Putamen (tissue), 1 donor: Measurements from ENCODE around the gene KLHDC2.
A peak's percentile ranks its signal among the peaks of the same experiment; 100 is the strongest.
"Not testable (repeated sequence)": the region's sequence is repeated elsewhere in the genome, so short reads cannot be mapped to it uniquely, and the experiment has no call there.

Experiments
- DNase-seq: peaks from one replicate; pipeline ENCODE4 v3.0.0-alpha.2; 2016; ENCODE audit warnings: low spot score

Gene KLHDC2, protein sequence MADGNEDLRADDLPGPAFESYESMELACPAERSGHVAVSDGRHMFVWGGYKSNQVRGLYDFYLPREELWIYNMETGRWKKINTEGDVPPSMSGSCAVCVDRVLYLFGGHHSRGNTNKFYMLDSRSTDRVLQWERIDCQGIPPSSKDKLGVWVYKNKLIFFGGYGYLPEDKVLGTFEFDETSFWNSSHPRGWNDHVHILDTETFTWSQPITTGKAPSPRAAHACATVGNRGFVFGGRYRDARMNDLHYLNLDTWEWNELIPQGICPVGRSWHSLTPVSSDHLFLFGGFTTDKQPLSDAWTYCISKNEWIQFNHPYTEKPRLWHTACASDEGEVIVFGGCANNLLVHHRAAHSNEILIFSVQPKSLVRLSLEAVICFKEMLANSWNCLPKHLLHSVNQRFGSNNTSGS

DNA sequence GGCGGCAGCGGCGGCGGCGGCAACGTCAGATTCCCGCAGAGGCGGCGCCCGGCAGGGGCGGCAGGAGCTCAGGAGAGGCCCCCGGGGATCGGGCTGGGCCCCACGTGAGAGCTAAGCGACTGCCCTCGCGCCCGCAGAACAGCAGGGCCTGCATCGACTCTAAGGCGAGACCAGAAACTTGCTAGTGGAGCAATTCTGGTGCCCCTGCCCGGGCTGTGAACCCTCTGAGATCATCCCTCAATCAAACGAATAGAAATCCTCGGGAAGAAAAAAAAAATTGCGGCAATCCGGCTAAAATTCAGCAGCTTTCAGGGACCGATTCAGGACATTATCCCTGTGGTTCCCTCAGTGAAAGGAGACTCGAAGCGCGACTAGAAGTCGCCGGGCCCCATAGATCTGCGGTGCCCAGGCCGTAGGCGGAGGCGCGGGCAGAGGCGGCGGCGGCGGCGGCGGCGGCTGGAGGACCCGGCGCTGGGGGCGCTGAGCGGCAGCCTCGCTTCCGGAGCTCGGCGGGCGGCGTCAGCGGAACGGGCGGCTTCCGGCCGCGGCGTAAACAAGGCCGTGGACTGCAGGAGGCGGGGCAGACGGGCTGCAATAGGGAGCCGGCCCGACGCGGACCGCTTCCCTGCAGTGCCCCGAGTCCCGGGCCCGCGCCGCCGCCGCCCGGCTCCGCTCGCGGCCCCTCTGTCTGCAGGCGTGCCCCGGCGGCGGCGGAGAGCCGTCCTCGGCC lies at the start of gene KLHDC2:
TSS of gene KLHDC2 (plus strand) at position 583 of the 730 bp plus-strand sequence. CDS start 316 bp downstream, outside the sequence.
- peak; percentile 90 for DNase-seq

DNA sequence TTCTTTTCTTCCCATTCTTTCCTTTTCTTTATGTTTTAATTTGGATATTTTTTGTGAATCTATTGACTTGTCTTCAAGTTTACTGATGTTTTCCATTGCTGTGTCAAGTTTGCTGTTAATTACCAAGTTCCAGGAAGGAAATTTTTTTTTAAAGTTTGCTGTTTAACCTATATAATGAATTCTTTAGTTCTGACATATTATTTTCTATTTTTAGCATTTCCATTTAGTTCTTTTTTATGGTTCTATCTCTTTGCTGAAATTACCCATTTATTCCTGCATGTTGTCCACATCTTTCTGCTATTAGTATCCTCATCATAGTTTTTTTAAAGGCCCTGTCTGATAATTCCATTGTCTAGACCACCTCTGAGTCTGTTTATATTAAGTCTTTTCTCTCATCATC lies 47.2 kb upstream of the KLHDC2 start:
- DNase-seq = no peak

DNA sequence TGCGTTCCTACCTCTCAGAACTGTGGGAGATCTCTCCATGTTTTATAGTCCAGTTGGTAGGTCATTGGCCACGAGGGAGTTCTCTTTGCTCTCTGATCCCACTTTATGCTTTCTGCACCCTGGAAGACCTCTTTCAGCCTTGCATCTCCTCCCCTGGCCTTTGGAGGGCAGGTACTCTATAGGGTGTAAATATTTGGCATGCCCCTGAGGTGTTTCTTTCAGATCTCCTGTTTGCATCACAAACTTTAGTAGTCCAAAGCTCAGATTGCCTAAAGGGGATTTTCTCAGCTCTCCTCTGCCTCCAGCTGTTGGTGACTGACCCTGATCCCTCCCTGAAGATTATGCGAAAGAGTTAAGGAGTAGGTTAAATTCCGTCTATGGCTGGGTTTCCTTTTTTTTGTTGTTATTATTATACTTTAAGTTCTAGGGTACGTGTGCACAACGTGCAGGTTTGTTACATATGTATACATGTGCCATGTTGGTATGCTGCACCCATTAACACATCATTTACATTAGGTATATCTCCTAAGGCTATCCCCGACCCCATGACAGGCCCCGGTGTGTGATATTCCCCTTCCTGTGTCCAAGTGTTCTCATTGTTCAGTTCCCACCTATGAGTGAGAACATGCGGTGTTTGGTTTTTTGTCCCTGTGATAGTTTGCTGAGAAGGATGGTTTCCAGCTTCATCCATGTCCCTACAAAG lies 46.1 kb upstream of the KLHDC2 start:
- not testable (repeated sequence) for DNase-seq

DNA sequence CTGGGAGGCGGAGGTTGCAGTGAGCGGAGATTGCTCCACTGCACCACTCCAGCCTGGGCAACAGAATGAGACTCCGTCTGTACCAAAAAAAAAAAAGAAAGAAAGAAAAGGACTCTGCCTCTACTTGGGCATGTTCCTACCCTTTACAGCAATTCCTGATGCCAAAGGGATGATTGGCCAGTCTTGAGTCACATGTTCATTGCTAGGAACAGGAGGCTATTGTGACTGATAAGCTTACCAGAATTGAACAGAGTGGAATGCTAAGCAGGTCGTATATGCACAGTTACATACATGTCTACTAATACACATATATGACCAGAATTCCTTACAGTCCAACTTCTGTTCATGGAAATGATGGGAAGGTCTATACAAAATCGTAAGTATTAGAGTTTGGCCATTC lies 40.8 kb upstream of the KLHDC2 start:
- DNase-seq = no peak

DNA sequence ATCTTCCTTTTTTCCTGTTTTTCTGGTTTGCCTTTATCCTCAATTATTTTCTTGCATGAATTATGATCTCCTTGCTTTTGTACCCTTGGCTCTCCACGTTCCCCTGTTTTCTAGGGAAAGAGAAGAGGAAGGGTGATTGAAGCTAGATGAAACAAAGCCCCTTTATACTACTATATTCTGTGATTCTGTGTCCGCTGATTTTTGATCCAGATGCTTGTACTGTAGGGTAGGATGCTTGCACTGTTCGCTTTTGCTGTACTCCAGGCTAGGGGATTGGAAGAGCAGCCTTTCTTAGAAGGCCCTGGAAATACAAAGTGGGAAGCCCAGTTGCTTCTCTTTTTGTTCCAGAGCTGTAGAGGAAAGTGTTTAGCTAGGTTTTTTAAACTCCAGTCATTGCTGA lies 35.1 kb upstream of the KLHDC2 start:
- peak; percentile 30 for DNase-seq

DNA sequence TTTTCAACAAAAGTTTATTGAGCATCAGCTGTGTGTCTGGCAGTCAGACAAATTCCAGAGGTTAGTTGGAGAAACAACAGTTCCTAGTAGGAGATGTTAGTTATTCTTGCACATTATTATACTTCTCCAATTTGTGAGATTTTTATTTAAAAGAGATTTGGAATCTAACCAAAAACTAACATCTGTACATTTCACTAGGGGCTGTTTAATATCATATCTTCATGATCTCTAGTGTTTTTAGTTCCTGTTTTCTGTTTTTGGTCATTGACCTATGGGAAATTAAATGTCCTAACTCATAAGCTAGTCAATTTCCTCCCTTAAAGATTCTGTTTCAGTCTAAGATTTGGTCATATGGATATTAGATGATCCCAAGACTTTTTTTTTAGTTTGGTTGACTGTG lies 34.1 kb upstream of the KLHDC2 start:
- DNase-seq = no peak

DNA sequence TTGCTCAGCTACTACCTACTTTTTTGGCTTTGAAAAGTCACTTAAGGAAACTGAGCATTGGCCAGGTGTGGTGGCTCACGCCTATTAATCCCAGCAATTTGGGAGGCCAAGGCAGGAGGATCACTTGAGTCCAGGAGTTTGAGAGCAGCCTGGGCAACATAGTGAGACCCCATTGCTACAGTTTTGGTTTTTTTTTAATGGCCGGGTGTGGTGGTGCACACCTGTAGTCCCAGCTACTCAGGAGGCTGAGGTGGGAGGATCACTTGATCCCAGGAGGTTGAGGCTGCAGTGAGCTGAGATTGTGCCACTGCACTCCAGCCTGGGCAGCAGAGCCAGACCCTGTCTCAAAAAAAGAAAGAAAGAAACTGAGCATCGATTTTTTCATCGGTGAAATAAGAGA lies 32.3 kb upstream of the KLHDC2 start:
- DNase-seq = not testable (repeated sequence)

DNA sequence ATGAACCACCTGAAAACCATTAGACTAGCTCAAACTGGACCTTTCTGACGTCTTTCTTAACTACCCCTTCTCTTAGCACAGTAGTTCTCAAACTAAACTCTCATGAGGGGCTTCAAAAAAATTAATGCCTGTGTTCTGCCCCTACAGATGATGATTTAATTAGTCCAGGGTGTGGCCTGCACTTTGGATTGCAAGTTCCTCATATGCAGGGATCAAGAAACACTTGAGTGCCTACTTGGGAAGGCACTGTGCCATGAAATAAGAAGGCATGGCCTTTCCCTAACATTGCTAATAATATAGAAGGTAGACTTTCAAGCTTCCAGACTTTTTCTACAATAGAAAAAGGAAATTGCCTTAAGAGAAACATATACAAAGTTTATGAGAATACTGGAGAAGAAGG lies 22.8 kb upstream of the KLHDC2 start:
- DNase-seq = no peak

DNA sequence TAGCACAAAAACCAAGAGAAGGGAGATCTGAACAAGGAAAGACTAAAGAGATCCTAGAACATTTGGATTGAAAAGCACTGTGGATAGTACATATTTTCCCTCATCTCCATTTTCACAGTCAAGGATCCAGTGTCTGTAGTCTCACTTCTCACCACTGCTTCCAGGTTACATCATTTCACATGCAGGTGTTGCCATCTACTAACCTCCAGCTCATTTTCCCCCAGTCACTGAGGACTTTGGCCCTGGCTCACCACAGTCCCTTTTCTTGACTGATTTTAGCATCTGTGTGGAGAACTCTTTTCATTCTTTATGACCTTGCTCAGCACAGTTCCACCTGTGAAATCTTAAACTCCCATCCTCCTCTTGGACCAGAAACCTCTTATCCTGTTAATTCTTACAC lies 21.5 kb upstream of the KLHDC2 start:
- not testable (repeated sequence) for DNase-seq

DNA sequence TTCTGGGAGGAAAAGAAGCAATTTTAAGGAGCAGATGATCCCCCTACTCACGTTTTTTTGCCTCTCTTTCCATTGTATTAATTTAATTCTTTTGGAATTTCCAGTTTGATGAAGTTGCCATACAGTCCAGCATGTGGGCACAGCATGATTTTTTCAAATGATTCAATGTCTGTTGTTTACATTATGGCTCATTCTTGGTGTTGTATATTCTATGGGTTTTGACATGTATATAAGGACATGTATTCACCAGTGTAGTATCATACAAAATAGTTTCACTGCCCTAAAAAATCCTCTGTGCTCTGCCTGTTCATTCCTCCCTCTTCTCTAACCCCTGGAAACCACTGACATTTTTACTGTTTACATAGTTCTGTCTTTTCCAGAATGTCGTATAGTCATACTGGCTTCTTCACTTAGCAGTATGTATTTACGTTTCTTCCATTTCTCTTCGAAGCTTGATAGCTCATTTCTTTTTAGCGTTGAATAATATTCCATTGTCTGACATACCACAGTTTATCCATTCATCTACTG lies 13.3 kb upstream of the KLHDC2 start:
- no peak for DNase-seq

DNA sequence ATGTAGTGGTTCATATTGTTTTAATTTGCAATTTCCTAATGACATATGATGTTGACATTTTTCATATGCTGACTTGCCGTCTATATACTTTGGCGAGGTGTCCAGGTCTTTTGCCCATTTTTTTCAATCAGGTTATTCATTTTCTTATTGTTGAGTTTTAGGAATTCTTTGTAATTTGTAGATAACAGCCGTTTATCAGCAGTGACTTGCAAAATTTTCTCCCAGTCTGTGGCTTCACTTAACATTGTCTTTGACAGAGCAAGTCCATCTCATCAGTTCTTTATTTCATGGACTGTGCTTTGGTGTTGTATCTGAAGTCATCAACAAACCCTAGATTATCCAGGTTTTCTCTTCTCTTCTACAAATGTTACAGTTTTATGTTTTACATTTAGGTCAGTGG lies 12.6 kb upstream of the KLHDC2 start:
- no peak for DNase-seq

DNA sequence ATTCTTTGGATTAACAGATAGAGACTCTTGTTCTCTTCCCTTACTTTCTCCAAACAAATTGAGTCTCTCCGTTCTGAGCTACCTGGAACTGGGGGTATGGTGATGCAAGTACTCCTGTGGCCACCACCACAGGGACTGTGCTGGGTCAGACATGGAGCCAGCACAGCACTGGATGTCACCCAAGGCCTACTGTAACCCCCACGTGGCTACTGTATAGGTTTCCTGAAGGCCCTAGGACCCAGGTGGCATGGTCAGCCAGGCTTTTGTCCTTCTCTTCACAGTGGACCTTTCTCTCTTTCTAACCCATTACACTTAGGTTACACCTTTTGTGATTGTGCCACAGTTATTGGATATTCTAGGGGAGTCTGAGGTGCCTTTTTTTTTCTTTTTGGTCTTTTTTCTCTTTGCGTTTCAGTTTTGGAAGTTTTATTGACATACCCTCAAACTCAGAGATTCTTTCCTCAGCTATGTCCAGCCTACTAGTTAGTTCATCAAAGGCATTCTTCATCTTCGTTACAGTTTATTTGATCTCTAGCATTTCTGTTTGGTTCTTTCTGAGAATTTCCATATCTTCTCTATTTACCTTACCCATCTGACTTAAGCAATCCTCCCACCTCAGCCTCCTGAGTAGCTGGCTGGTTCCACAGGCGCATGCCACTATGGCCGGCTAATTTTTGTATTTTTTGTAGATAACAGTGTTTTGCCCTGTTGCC lies 6.0 kb upstream of the KLHDC2 start:
- no peak for DNase-seq

DNA sequence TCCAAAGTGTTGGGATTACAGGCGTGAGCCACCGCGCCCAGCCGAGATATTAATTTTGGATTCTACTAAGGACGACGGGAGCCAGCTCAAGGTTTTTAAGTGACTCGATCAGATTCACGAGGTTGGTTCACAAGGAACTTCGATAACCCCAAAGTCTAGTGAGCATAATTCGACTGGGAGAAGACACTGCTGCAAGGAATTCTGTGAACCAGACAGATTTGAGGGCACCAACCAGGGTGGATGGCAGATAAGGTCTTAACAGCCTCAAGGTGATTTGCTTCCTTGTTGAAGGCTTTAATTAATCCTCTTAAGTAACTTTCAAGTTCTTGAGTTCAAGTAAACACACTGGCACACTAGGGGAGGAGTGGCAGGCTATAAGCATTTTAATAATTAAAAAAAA lies 1.1 kb upstream of the KLHDC2 start:
- peak; percentile 5 for DNase-seq

DNA sequence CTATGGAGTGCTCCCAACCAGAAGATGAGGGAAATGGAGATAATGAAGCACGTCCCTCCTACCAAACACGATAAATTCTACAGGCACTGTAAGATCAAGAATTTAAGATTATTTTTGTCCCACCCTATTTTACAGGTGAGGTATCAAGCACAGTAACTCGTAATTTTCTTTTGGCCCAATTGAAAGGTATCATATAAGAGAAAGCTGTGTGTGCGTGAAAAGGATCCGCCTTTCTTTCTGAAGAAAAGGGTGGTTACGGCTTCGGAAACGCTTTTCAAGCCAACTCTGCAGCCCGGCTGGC lies 733 bp upstream of the KLHDC2 start:
- no peak for DNase-seq

DNA sequence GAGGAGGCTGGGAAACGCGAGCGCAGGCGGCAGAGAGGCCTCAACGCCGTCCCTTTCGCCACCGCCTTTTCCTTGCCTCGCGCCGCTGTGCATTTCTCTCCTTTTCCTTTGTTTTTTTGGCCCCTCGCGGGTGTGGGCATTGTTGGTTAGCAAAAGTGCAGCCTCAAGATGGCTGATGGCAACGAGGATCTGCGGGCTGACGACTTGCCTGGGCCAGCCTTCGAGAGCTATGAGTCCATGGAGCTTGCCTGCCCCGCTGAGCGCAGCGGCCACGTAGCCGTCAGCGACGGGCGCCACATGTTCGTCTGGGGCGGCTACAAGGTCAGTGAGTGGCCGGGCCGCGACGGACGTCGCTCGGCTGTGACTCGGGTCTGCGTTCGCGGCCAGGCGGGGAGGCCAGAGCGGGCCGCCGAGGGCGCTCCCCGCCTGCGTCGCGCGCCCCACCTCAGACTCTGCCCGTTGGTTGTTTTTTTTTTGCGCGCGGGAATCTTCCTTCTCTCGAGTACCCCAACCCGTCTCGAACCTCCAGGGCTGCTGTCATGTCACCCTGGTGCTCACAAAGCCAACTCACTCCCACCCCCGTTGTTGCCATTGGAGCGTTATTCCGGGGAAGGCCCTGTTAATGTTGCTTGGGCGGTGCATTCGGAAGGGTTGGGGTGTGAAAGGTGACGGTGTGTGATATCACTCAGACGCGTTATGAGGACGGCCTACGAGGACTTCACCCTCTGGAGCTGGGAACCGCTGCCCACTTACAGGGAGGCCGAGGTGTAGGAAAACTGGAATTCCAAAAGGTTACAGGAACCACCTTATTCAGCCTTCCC lies 558 bp downstream of the KLHDC2 start:
- peak; percentile 53 for DNase-seq

DNA sequence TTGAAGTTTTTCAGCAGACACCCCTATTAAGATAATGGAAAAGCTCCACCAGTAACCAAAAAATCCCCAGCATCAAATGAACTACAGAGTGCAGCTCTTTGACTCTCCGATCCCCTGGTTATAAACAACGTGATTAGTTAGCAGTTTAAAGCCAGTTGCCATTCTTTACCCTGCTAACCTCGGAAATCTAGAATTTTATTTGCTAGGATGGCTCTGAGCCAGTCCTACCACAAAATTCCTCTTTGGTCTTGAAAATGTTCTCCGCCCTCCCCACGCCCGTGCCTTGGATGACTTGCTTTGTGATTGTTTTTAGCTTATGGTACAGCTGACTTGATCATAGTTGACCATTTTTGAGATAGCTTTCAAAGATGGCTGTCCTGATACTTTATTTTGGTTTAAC lies 1.2 kb downstream of the KLHDC2 start:
- DNase-seq = no peak

DNA sequence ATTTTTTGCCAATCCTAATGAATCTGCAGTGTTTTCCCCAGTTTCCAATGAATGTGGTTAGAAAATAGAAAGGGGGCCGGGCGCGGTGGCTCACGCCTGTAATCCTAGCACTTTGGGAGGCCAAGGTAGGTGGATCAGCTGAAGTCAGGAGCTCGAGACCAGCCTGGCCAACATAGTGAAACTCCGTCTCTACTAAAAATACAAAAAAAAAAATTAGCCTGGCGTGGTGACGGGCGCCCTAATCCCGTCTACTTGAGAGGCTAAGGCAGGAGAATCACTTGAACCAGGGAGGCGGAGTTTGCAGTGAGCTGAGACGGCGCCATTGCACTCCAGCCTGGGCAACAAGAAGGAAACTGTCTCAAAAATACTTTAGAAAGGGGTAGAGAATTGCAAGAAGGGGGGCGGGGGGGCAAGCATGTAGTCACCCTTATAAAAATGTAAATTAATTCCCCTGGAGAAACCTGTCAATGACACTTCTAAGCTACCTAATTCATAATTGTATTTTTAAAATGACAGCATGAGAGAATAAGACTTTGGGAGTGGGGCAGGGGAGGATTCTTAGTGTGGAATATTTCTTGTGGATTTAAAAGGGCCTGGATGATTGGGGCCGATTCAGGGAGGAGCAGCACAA lies 1.7 kb downstream of the KLHDC2 start:
- DNase-seq = no peak

DNA sequence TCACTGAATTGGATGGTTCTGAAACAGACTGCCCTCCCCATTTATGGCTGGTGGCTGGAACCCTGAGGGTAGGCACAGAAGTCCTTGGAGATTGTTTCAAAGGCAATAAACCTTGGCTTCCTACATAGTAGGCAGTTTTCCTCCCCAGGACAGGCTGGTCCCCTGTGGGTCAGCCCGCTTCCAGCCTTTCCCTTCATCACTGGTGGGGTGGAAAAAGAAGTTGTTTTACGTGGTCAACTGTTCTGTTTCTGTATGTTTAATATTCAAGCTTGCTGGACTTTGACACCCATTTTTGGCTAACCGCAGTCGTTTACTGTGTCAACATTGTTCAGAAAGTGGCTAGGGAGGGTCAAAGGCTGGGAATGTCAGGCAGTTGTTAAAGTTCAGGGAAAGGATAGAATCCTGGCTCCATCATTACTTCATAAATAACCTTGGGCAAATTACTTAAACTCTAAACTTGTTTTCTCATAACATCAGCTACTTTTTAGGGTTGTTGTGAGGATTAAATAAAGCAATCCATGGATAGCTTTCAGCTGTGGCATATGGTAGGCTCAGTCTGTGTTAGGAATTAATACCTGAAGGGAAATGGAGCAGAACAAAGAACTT lies 2.4 kb downstream of the KLHDC2 start:
- no peak for DNase-seq

DNA sequence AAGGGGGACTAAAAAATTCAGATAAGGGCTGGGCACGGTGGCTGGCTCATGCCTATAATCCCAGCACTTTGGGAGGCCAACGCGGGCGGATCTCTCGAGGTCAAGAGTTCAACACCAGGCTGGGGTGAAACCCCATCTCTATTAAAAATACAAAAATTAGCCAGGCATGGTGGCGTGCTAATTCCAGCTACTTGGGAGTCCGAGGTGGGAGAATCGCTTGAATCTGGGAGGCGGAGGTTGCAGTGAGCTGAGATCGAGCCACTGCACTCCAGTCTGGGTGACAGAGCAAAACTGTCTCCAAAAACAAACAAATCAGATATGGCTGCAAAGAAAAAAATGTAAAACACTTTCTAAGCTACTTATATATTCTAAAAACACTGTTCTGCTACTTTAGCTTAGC lies 3.7 kb downstream of the KLHDC2 start:
- DNase-seq = not testable (repeated sequence)

DNA sequence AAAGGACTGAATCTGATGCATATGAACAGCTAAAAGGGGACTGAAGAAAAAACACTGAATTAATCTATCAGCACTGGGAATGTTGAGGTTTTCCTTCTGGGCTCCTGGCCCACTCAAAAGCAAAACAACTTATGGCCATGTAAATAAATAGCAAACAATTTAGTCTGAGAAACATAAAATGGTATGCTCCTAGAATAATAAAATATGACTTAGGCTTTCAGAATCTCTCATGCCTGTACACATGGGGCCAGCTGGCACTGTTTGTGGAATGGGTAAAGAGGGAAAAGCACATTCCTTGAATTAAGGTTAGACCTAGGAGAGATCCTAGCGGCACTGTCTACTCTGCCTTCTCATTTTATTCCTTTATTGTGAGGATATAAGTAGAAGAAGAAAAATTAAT lies 6.2 kb downstream of the KLHDC2 start:
- no peak for DNase-seq
